GM23338 (cell line): ENCODE results near the gene COLQ. TPM values are rescaled to one million over a fixed set of nuclear protein-coding genes. Genes with fewer than 3 reads are reported as not detected.

Experiments
- ATAC-seq: fragments of 200-7000 bp; cut with Tn5 transposase; 3 replicates; pipeline ENCODE4 v1.9.1; 2020
- DNase-seq: peaks from one replicate; pipeline ENCODE4 v3.0.0-alpha.2; 2015; ENCODE audit warnings: low spot score
- H2AFZ ChIP-seq: fragments of 200-600 bp; sonication (generic); 2 replicates; pipeline ENCODE4 v1.8.0; 2016; ENCODE audit warnings: antibody characterized with exemption, mild to moderate bottlenecking, moderate library complexity
- H3F3A ChIP-seq: fragments of 200-600 bp; sonication (generic); replicated peaks from 2 replicates; pipeline ENCODE4 v1.8.0; 2017; ENCODE audit warnings: antibody characterized with exemption, mixed run types, low read depth
- H3K27ac ChIP-seq: fragments of 200-600 bp; sonication (generic); 2 replicates; pipeline ENCODE4 v1.6.1; 2016; ENCODE audit warnings: low read depth
- H3K27me3 ChIP-seq: fragments of 200-600 bp; sonication (generic); 2 replicates; pipeline ENCODE4 v1.8.0; 2016; ENCODE audit warnings: mild to moderate bottlenecking, mixed run types, moderate library complexity; ENCODE audit not compliant: insufficient read depth
- H3K36me3 ChIP-seq: fragments of 200-600 bp; sonication (generic); 2 replicates; pipeline ENCODE4 v1.8.0; 2016; ENCODE audit warnings: mild to moderate bottlenecking; ENCODE audit not compliant: insufficient read depth
- H3K4me1 ChIP-seq: fragments of 200-600 bp; sonication (generic); 2 replicates; pipeline ENCODE4 v1.8.0; 2016; ENCODE audit warnings: mild to moderate bottlenecking, moderate library complexity; ENCODE audit not compliant: insufficient read depth
- H3K4me2 ChIP-seq: fragments of 200-600 bp; sonication (generic); 2 replicates; pipeline ENCODE4 v1.7.1; 2017; ENCODE audit warnings: mixed run types
- H3K4me3 ChIP-seq: fragments of 200-600 bp; sonication (generic); 2 replicates; pipeline ENCODE4 v1.6.1; 2016; ENCODE audit warnings: mixed run types
- H3K79me2 ChIP-seq: fragments of 200-600 bp; sonication (generic); replicated peaks from 2 replicates; pipeline ENCODE4 v1.8.0; 2017; ENCODE audit warnings: mild to moderate bottlenecking; ENCODE audit not compliant: insufficient read depth
- H3K9me2 ChIP-seq: fragments of 200-600 bp; sonication (generic); 2 replicates; pipeline ENCODE4 v1.8.0; 2017; ENCODE audit not compliant: insufficient read depth
- H4K20me1 ChIP-seq: fragments of 200-600 bp; sonication (generic); replicated peaks from 2 replicates; pipeline ENCODE4 v1.8.0; 2017; ENCODE audit warnings: mild to moderate bottlenecking; ENCODE audit not compliant: insufficient read depth
- H3K27ac Mint-ChIP-seq: 2 replicates; pipeline ENCODE4 v1.8.0; 2020; ENCODE audit warnings: inconsistent platforms, mild to moderate bottlenecking, moderate library complexity, mixed read lengths
- H3K27me3 Mint-ChIP-seq: 3 replicates; pipeline ENCODE4 v1.8.0; 2022; ENCODE audit warnings: low read depth, mild to moderate bottlenecking, moderate library complexity, mixed read lengths, inconsistent platforms; ENCODE audit not compliant: insufficient read depth, poor library complexity
- H3K36me3 Mint-ChIP-seq: 3 replicates; pipeline ENCODE4 v1.8.0; 2021; ENCODE audit warnings: low read depth, mild to moderate bottlenecking, inconsistent platforms, moderate library complexity, mixed read lengths
- H3K4me1 Mint-ChIP-seq: 3 replicates; pipeline ENCODE4 v1.8.0; 2020; ENCODE audit warnings: mild to moderate bottlenecking, inconsistent platforms, mixed read lengths
- H3K4me3 Mint-ChIP-seq: 3 replicates; pipeline ENCODE4 v1.8.0; 2021; ENCODE audit warnings: moderate library complexity, mild to moderate bottlenecking, inconsistent platforms, mixed read lengths
- H3K9me3 Mint-ChIP-seq: 3 replicates; pipeline ENCODE4 v1.8.0; 2020; ENCODE audit warnings: moderate library complexity, mild to moderate bottlenecking, inconsistent platforms, mixed read lengths
- CREB1 ChIP-seq: fragments of 250-450 bp; sonication (Bioruptor Pico); IDR thresholded peaks from 2 replicates; pipeline ENCODE4 v1.5.0; 2020; ENCODE audit warnings: low read depth, mild to moderate bottlenecking, moderate library complexity
- EZH2 ChIP-seq: fragments of 200-600 bp; sonication (generic); IDR thresholded peaks from one replicate; pipeline ENCODE4 v1.8.0; 2017; ENCODE audit warnings: antibody characterized with exemption, mild to moderate bottlenecking, low read depth; ENCODE audit not compliant: unreplicated experiment
- EZH2phosphoT487 ChIP-seq: fragments of 200-600 bp; sonication (generic); IDR thresholded peaks from one replicate; pipeline ENCODE4 v1.8.1; 2018; ENCODE audit warnings: antibody characterized with exemption; ENCODE audit not compliant: unreplicated experiment
- JUNB ChIP-seq: IDR thresholded peaks from one replicate; pipeline ENCODE4 v1.6.1; 2016; ENCODE audit warnings: antibody characterized with exemption; ENCODE audit not compliant: unreplicated experiment
- NANOG ChIP-seq: IDR thresholded peaks from 2 replicates; pipeline ENCODE4 v1.6.1; 2016; ENCODE audit warnings: antibody characterized with exemption, borderline replicate concordance
- POLR2AphosphoS5 ChIP-seq: IDR thresholded peaks from 2 replicates; pipeline ENCODE4 v1.6.1; 2016; ENCODE audit warnings: antibody characterized with exemption, low read depth
- STAT1 ChIP-seq: IDR thresholded peaks from one replicate; pipeline ENCODE4 v1.6.1; 2016; ENCODE audit warnings: antibody characterized with exemption; ENCODE audit not compliant: unreplicated experiment
- ZNF114 ChIP-seq: fragments of 250-450 bp; sonication (Bioruptor Pico); IDR thresholded peaks from 2 replicates; pipeline ENCODE4 v1.5.0; 2020; ENCODE audit warnings: mild to moderate bottlenecking, moderate library complexity
- ZNF331 ChIP-seq: fragments of 250-450 bp; sonication (Bioruptor Pico); IDR thresholded peaks from 2 replicates; pipeline ENCODE4 v1.5.0; 2020; ENCODE audit warnings: low read depth, mild to moderate bottlenecking, moderate library complexity
- polyA plus RNA-seq: library from polyadenylated mRNA; unstranded; fragments of >200 nt; fragmentation: Nextera tagmentation; extraction: Ambion mirVana; gene quantifications from 2 replicates; pipeline ENCODE4 v1.2.1, GENCODE V29; 2016
- total RNA-seq: library from RNA; depleted of rRNA; stranded (reverse); fragments of >200 nt; shearing (Covaris generic); gene quantifications from 2 replicates; pipeline ENCODE4 v1.2.3, GENCODE V29; 2014
- TF ChIP-seq, protein P1 (sequence below): IDR thresholded peaks from one replicate; pipeline ENCODE4 v1.6.1; 2018; ENCODE audit warnings: antibody characterized with exemption; ENCODE audit not compliant: unreplicated experiment
- TF ChIP-seq, protein P2 (sequence below): IDR thresholded peaks from 2 replicates; pipeline ENCODE4 v1.6.1; 2016; ENCODE audit warnings: antibody characterized with exemption

COLQ gene
- total and polyA plus RNA-seq, 2 experiments from 2014 or later: 0.78 to 2.0 TPM

DNA sequence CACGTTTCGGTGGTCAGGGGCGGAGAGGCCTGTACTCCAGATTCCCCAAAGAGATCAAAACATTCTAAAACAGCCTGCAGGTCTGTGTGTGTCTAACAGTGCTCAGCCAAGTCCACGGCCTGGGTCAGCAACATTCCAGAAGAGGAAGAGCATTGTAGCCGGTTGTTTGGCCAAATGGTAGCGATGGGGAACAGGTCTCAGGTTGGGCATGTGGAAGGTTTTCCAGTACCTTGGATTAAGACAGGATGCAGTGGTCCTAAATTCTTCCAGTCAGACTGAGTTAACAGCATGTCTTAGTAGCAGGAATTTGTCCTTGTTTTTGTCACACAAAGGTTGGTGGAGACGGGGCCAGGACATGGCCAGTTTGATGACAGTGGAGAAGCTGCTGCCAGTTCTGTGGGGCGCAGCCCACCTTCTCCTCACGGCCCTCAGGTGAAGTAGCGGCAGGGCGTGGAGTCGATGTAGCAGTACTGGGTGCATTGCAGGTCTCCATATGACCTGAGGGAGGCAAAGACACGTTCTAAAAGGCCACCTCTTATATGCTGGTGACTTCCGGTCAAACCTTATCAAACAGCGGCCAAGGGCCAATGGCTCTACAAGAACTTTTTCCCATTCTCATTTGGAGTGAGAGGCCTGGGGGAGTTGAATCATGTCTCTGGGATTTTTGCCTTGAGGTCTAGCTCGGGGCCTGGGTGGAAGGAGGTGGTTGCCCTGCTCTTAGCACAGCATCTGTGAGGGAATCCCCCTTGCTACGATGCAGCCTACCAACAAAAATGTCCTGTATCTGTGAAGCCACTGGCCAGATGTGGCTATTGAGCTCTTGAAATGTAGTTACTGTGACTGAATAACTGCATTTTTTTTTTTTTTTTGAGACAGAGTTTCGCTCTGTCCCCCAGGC, 70.0 kb downstream of the COLQ start:
- Histone ChIP-seq H3K4me2 (no peak overlapping the region), H3K4me1 (no peaks in the 10 kb centered on the region), H2AFZ (no peak overlapping the region), H3F3A (no peaks in the 10 kb centered on the region), H3K27ac (no peak overlapping the region), H3K79me2 (no peaks in the 10 kb centered on the region), H4K20me1 (no peaks in the 10 kb centered on the region), H3K9me2 (no peaks in the 10 kb centered on the region), H3K27me3 (no peaks in the 10 kb centered on the region), H3K4me3 (no peak overlapping the region), H3K36me3 (no peaks in the 10 kb centered on the region)
- Mint-ChIP-seq H3K9me3 (no peaks in the 10 kb centered on the region), H3K27me3 (peaks cover 2% of the 10 kb centered on the region), H3K27ac (no peak overlapping the region; the same call in 1 of the 2 replicates), H3K4me3 (no peak overlapping the region), H3K36me3 (no peaks in the 10 kb centered on the region; the same call in 2 of the 3 replicates), H3K4me1 (no peaks in the 10 kb centered on the region)
- DNase-seq: no peak
- TF ChIP-seq ZNF331 (CRISPR knock-in tag) (no peak), NANOG (no peak), CREB1 (CRISPR knock-in tag) (no peak), STAT1 (no peak), POLR2AphosphoS5 (no peak), EZH2phosphoT487 (no peak)
- ATAC-seq: no peak

DNA sequence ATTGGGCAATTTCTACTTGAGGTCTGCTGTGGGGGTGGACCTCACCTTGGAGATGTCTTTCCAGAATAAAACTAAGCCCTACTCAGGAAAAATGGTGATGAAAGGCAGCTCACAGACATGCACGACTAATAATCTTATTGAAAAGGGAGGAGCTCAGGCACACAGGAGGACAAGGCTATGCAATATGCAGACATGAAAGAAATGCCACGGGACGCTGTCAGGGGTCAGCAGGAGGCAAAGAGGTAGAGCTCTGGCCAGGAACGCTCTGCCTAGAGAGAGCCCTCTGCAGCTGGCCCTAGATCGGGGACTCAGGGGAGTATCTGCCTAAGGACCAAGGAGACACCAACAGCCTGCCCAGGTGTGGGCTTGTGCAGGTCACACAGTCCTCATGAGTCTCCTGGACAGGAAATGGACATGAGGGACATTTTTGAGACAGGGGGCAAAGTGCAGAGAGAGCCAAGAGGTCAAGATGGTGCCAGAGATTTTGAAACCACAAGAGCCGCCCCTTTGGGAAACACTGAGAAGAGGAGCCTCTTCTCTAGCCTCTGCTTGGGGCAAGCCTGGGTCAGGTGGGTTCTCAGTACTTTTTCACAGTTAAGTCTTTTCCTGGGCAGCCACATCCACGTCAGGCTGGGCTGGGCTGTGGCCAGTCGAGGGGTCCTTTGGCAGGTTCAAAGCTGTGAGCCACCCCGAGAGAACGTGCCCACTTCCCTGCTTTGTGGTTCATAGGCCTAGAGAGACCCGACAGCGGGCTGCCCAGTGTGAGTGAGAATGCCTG, 70.9 kb downstream of the COLQ start:
- no peak overlapping the region; the same call in 1 of the 2 replicates for H3K27ac Mint-ChIP-seq
- no peak for DNase-seq
- Histone ChIP-seq H3K4me2 (no peak overlapping the region), H3K27ac (no peak overlapping the region), H2AFZ (no peak overlapping the region), H3K4me3 (no peak overlapping the region), H3K79me2 (no peaks in the 10 kb centered on the region), H3F3A (no peaks in the 10 kb centered on the region), H3K27me3 (no peaks in the 10 kb centered on the region), H3K9me2 (no peaks in the 10 kb centered on the region), H3K4me1 (no peaks in the 10 kb centered on the region), H3K36me3 (no peaks in the 10 kb centered on the region), H4K20me1 (no peaks in the 10 kb centered on the region)
- peaks cover 2% of the 10 kb centered on the region for H3K27me3 Mint-ChIP-seq
- ATAC-seq: no peak
- H3K4me3 Mint-ChIP-seq: no peak overlapping the region
- no peaks in the 10 kb centered on the region for H3K9me3 Mint-ChIP-seq
- H3K36me3 Mint-ChIP-seq: no peaks in the 10 kb centered on the region; the same call in 2 of the 3 replicates
- H3K4me1 Mint-ChIP-seq: no peaks in the 10 kb centered on the region
- TF ChIP-seq EZH2 (no peak), NANOG (no peak), ZNF114 (CRISPR knock-in tag) (no peak), ZNF331 (CRISPR knock-in tag) (no peak), JUNB (no peak), POLR2AphosphoS5 (no peak)
- TF ChIP-seq, protein P1, sequence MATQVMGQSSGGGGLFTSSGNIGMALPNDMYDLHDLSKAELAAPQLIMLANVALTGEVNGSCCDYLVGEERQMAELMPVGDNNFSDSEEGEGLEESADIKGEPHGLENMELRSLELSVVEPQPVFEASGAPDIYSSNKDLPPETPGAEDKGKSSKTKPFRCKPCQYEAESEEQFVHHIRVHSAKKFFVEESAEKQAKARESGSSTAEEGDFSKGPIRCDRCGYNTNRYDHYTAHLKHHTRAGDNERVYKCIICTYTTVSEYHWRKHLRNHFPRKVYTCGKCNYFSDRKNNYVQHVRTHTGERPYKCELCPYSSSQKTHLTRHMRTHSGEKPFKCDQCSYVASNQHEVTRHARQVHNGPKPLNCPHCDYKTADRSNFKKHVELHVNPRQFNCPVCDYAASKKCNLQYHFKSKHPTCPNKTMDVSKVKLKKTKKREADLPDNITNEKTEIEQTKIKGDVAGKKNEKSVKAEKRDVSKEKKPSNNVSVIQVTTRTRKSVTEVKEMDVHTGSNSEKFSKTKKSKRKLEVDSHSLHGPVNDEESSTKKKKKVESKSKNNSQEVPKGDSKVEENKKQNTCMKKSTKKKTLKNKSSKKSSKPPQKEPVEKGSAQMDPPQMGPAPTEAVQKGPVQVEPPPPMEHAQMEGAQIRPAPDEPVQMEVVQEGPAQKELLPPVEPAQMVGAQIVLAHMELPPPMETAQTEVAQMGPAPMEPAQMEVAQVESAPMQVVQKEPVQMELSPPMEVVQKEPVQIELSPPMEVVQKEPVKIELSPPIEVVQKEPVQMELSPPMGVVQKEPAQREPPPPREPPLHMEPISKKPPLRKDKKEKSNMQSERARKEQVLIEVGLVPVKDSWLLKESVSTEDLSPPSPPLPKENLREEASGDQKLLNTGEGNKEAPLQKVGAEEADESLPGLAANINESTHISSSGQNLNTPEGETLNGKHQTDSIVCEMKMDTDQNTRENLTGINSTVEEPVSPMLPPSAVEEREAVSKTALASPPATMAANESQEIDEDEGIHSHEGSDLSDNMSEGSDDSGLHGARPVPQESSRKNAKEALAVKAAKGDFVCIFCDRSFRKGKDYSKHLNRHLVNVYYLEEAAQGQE: no peak
- TF ChIP-seq, protein P2, sequence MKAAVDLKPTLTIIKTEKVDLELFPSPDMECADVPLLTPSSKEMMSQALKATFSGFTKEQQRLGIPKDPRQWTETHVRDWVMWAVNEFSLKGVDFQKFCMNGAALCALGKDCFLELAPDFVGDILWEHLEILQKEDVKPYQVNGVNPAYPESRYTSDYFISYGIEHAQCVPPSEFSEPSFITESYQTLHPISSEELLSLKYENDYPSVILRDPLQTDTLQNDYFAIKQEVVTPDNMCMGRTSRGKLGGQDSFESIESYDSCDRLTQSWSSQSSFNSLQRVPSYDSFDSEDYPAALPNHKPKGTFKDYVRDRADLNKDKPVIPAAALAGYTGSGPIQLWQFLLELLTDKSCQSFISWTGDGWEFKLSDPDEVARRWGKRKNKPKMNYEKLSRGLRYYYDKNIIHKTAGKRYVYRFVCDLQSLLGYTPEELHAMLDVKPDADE: no peak
